OCI-LY3 (cell line): ENCODE measurements around the gene UQCC2.

Experiments used
- CTCF ChIP-seq: fragments of 200-600, 300-600 bp; sonication (generic); IDR thresholded peaks from 2 replicates; pipeline ENCODE4 v1.5.1; 2014; ENCODE audit warnings: antibody characterized with exemption, low read length, low read depth
- EZH2phosphoT487 ChIP-seq: fragments of 200-600 bp; shearing (Covaris generic); IDR thresholded peaks from 2 replicates; pipeline ENCODE4 v1.6.1; 2018; ENCODE audit warnings: antibody characterized with exemption, mixed run types, low read depth

GRCh38 chr6:33712914-33713313, 1.4 kb upstream of the UQCC2 start:
- TF ChIP-seq CTCF (no peak), EZH2phosphoT487 (no peak)
